ENCODE results near the gene LSM7. TPM values are rescaled to one million over a fixed set of nuclear protein-coding genes. Genes with fewer than 3 reads are reported as not detected.

LSM7 gene
- total and polyA plus RNA-seq, 2 experiments from 2014 or later: 299 to 409 TPM

GRCh38 chr19:2338055-2338615 is 9.7 kb upstream of the LSM7 start:
- Histone ChIP-seq H3K27ac (ENCODE audit: low read depth) (no peak overlapping the region), H3K4me1 (ENCODE audit: insufficient read depth) (no peaks in the 10 kb centered on the region), H3K4me2 (no peak overlapping the region), H3K36me3 (ENCODE audit: insufficient read depth) (no peaks in the 10 kb centered on the region), H4K20me1 (replicated peaks; ENCODE audit: insufficient read depth) (peaks cover 9% of the 10 kb centered on the region), H3K4me3 (no peak overlapping the region), H2AFZ (no peak overlapping the region), H3K27me3 (ENCODE audit: insufficient read depth) (no peaks in the 10 kb centered on the region), H3K9me2 (ENCODE audit: insufficient read depth) (no peaks in the 10 kb centered on the region; the same call in 1 of the 2 replicates), H3K79me2 (replicated peaks; ENCODE audit: insufficient read depth) (peaks cover 22% of the 10 kb centered on the region), H3F3A (replicated peaks; ENCODE audit: low read depth) (peaks cover 24% of the 10 kb centered on the region)
- H3K36me3 Mint-ChIP-seq (ENCODE audit: low read depth): peaks cover 28% of the 10 kb centered on the region
- ATAC-seq (no peak), DNase-seq (ENCODE audit: low spot score) (no peak)
- H3K9me3 Mint-ChIP-seq: peaks cover 13% of the 10 kb centered on the region
- no peak overlapping the region for H3K4me3 Mint-ChIP-seq
- TF ChIP-seq NANOG (IDR thresholded peaks at IDR 0.05; ENCODE audit: borderline replicate concordance) (no peak), REST (IDR thresholded peaks at IDR 0.05; ENCODE audit: unreplicated experiment) (no peak)
- TF ChIP-seq, protein P1, sequence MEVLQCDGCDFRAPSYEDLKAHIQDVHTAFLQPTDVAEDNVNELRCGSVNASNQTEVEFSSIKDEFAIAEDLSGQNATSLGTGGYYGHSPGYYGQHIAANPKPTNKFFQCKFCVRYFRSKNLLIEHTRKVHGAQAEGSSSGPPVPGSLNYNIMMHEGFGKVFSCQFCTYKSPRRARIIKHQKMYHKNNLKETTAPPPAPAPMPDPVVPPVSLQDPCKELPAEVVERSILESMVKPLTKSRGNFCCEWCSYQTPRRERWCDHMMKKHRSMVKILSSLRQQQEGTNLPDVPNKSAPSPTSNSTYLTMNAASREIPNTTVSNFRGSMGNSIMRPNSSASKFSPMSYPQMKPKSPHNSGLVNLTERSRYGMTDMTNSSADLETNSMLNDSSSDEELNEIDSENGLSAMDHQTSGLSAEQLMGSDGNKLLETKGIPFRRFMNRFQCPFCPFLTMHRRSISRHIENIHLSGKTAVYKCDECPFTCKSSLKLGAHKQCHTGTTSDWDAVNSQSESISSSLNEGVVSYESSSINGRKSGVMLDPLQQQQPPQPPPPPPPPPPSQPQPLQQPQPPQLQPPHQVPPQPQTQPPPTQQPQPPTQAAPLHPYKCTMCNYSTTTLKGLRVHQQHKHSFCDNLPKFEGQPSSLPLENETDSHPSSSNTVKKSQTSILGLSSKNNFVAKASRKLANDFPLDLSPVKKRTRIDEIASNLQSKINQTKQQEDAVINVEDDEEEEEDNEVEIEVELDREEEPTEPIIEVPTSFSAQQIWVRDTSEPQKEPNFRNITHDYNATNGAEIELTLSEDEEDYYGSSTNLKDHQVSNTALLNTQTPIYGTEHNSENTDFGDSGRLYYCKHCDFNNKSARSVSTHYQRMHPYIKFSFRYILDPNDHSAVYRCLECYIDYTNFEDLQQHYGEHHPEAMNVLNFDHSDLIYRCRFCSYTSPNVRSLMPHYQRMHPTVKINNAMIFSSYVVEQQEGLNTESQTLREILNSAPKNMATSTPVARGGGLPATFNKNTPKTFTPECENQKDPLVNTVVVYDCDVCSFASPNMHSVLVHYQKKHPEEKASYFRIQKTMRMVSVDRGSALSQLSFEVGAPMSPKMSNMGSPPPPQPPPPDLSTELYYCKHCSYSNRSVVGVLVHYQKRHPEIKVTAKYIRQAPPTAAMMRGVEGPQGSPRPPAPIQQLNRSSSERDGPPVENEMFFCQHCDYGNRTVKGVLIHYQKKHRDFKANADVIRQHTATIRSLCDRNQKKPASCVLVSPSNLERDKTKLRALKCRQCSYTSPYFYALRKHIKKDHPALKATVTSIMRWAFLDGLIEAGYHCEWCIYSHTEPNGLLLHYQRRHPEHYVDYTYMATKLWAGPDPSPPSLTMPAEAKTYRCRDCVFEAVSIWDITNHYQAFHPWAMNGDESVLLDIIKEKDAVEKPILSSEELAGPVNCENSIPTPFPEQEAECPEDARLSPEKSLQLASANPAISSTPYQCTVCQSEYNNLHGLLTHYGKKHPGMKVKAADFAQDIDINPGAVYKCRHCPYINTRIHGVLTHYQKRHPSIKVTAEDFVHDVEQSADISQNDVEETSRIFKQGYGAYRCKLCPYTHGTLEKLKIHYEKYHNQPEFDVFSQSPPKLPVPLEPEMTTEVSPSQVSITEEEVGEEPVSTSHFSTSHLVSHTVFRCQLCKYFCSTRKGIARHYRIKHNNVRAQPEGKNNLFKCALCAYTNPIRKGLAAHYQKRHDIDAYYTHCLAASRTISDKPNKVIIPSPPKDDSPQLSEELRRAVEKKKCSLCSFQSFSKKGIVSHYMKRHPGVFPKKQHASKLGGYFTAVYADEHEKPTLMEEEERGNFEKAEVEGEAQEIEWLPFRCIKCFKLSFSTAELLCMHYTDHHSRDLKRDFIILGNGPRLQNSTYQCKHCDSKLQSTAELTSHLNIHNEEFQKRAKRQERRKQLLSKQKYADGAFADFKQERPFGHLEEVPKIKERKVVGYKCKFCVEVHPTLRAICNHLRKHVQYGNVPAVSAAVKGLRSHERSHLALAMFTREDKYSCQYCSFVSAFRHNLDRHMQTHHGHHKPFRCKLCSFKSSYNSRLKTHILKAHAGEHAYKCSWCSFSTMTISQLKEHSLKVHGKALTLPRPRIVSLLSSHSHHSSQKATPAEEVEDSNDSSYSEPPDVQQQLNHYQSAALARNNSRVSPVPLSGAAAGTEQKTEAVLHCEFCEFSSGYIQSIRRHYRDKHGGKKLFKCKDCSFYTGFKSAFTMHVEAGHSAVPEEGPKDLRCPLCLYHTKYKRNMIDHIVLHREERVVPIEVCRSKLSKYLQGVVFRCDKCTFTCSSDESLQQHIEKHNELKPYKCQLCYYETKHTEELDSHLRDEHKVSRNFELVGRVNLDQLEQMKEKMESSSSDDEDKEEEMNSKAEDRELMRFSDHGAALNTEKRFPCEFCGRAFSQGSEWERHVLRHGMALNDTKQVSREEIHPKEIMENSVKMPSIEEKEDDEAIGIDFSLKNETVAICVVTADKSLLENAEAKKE (CRISPR knock-in tag; IDR thresholded peaks at IDR 0.05): no peak
- peaks cover 10% of the 10 kb centered on the region for H3K4me1 Mint-ChIP-seq
- H3K27me3 Mint-ChIP-seq (ENCODE audit: insufficient read depth, low read depth, poor library complexity): peaks cover 10% of the 10 kb centered on the region
- no peak overlapping the region for H3K27ac Mint-ChIP-seq

All from GM23338 (cell line).